ENCODE measurements around the gene CAPN12. TPM values are rescaled to one million over a fixed set of nuclear protein-coding genes. Genes with fewer than 3 reads are reported as not detected.
"Not testable (repeated sequence)": the region's sequence is repeated elsewhere in the genome, so short reads cannot be mapped to it uniquely, and the experiment has no call there.

Gene CAPN12
- polyA plus RNA-seq, 2 of the 4 experiments (the other 2 are of a cell fraction) = 10.0 to 11.7 TPM

DNA sequence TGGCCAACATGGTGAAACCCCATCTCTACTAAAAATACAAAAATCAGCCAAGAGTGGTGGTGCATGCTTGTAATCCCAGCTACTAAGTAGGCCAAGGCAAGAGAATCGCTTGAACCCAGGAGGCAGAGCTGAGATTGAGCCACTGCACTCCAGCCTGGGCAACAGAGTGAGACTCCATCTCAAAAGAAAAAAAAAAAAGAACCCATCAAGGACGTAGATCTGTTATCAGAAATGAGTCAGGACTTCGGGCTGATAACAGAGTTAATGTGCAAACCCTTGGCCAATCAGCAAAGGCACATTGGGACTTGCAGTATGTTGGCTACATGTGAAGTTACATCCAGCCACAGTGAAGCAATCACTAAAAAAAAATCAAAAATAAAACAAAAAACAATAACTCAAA, 40.0 kb upstream of the CAPN12 start (continued):
- no peak for TF ChIP-seq MAZ (IDR thresholded peaks at IDR 0.05; ENCODE audit: borderline replicate concordance, low read depth, low read length)

GRCh38 chr19:38782212-38782611, 37.9 kb upstream of the CAPN12 start:
- CTCF ChIA-PET = interaction anchor here (0.7 to 2.2 kb wide), 6 partner anchors 13 to 95 kb away, joined by 3 to 12 read pairs (median 3); no protein-coding TSS in a partner anchor

DNA sequence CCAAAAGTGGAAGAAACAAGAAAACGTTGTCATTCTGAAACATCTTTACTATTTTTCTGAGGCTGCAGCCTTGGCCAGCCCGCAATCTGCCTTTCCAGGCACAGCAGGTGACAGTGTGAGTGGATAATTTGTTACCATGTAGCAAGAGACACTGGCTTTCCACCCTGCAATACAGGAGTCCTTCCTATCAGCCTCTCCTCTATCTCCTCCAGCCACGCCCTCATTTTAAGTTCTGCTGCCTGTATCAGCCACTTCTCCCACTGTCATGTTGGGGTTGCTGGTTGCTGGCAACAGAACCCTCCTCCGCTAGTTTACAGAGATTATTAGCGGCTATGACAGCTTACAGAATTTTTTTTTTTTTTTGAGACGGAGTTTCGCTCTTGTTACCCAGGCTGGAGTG, 36.8 kb upstream of the CAPN12 start:
- H3K4me1 ChIP-seq = peaks cover 10% of the 10 kb centered on the region
- H3K27ac ChIP-seq = no peak overlapping the region
- TF ChIP-seq MAFK (IDR thresholded peaks at IDR 0.05; ENCODE audit: partially characterized antibody) (no peak), CBX2 (IDR thresholded peaks at IDR 0.05; ENCODE audit: borderline replicate concordance, low read depth) (no peak), HMGXB4 (CRISPR knock-in tag; IDR thresholded peaks at IDR 0.05; ENCODE audit: borderline replicate concordance) (no peak), ESRRA (IDR thresholded peaks at IDR 0.05; ENCODE audit: borderline replicate concordance, low read length) (no peak), TP53 (CRISPR knock-in tag; IDR thresholded peaks at IDR 0.05) (no peak), SMC3 (IDR thresholded peaks at IDR 0.05) (no peak), SREBF2 (IDR thresholded peaks at IDR 0.05) (no peak), GATA3 (IDR thresholded peaks at IDR 0.05; ENCODE audit: borderline replicate concordance) (no peak), NPAS2 (CRISPR knock-in tag; IDR thresholded peaks at IDR 0.05; ENCODE audit: borderline replicate concordance) (no peak), RNF2 (IDR thresholded peaks at IDR 0.05; ENCODE audit: borderline replicate concordance, low read depth) (no peak), CBX8 (IDR thresholded peaks at IDR 0.05) (no peak), RCOR1 (IDR thresholded peaks at IDR 0.05; ENCODE audit: low read depth, low read length) (no peak), JUN (IDR thresholded peaks at IDR 0.05) (no peak), PHF8 (IDR thresholded peaks at IDR 0.05; ENCODE audit: borderline replicate concordance, low read depth) (no peak), RARB (CRISPR knock-in tag; IDR thresholded peaks at IDR 0.05) (no peak), EHF (CRISPR knock-in tag; IDR thresholded peaks at IDR 0.05) (no peak)
- TF ChIP-seq, protein P1, sequence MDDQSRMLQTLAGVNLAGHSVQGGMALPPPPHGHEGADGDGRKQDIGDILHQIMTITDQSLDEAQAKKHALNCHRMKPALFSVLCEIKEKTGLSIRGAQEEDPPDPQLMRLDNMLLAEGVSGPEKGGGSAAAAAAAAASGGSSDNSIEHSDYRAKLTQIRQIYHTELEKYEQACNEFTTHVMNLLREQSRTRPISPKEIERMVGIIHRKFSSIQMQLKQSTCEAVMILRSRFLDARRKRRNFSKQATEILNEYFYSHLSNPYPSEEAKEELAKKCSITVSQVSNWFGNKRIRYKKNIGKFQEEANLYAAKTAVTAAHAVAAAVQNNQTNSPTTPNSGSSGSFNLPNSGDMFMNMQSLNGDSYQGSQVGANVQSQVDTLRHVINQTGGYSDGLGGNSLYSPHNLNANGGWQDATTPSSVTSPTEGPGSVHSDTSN (IDR thresholded peaks at IDR 0.05) = no peak
- TF ChIP-seq, protein P2, sequence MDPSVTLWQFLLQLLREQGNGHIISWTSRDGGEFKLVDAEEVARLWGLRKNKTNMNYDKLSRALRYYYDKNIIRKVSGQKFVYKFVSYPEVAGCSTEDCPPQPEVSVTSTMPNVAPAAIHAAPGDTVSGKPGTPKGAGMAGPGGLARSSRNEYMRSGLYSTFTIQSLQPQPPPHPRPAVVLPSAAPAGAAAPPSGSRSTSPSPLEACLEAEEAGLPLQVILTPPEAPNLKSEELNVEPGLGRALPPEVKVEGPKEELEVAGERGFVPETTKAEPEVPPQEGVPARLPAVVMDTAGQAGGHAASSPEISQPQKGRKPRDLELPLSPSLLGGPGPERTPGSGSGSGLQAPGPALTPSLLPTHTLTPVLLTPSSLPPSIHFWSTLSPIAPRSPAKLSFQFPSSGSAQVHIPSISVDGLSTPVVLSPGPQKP (IDR thresholded peaks at IDR 0.05; ENCODE audit: low read depth, low read length) = no peak
- TF ChIP-seq, protein P3, sequence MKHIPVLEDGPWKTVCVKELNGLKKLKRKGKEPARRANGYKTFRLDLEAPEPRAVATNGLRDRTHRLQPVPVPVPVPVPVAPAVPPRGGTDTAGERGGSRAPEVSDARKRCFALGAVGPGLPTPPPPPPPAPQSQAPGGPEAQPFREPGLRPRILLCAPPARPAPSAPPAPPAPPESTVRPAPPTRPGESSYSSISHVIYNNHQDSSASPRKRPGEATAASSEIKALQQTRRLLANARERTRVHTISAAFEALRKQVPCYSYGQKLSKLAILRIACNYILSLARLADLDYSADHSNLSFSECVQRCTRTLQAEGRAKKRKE (CRISPR knock-in tag; IDR thresholded peaks at IDR 0.05; ENCODE audit: low read depth) = no peak
- TF ChIP-seq, protein P4, sequence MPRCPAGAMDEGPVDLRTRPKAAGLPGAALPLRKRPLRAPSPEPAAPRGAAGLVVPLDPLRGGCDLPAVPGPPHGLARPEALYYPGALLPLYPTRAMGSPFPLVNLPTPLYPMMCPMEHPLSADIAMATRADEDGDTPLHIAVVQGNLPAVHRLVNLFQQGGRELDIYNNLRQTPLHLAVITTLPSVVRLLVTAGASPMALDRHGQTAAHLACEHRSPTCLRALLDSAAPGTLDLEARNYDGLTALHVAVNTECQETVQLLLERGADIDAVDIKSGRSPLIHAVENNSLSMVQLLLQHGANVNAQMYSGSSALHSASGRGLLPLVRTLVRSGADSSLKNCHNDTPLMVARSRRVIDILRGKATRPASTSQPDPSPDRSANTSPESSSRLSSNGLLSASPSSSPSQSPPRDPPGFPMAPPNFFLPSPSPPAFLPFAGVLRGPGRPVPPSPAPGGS (IDR thresholded peaks at IDR 0.05) = no peak
- peak; percentile 57 to 63; a peak in 5 of 6 replicates for ATAC-seq
- WGBS (ENCODE audit: missing lambda C conversion rate) = 66% methylated on average over 7 of the region's 7 CpGs
- ChIA-PET POLR2A (no interaction called here), CTCF (interaction anchor here (1.0 to 2.2 kb wide), 4 partner anchors 11 to 20 kb away, joined by 3 to 8 read pairs (median 4); no protein-coding TSS in a partner anchor)
- no peak for DNase-seq (ENCODE audit: low read depth in 1 of 2, low spot score in 1 of 2)
- FAIRE-seq = peak; percentile 39
- H3K4me2 ChIP-seq = no peak overlapping the region
- no peak overlapping the region for H3K4me3 ChIP-seq
- H3K9me3 ChIP-seq = no peaks in the 10 kb centered on the region

More at GRCh38 chr19:38782212-38782611, 37.9 kb upstream of the CAPN12 start:
- not testable (repeated sequence) for H3K4me1 ChIP-seq; H3K4me3 ChIP-seq; H3K9me3 ChIP-seq; H3K27ac ChIP-seq; ATAC-seq; DNase-seq (ENCODE audit: low read depth in 1 of 2, low spot score in 1 of 2); FAIRE-seq; H3K4me2 ChIP-seq
- POLR2A ChIA-PET = interaction anchor here (0.6 to 0.7 kb wide), 2 partner anchors 118 to 120 kb away, joined by 3 to 4 read pairs; partner anchors contain the start of gene NFKBIB
- WGBS (ENCODE audit: missing lambda C conversion rate) = 89% methylated on average over 13 of the region's 13 CpGs
